Measurements from ENCODE around the gene HP1BP3.

HP1BP3 gene

DNA sequence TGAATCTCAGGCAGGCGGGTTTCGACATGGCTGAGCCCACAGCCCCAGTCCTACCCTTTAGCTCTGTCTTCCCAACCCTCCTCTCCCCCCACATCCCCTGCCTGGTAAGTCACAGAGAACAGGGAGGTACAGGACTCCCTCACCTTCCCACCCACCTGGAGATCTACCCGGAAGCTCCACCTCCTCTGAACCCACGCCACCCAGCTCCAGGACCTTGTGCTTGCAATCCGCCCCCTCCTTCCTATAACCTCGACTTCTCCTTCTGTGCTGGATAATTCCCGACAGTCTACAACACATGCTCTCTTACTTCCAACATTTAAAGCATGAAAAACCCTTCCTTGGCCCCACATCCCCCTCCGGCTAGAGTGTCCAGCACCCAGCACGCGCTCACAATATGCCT is 91.6 kb downstream of the HP1BP3 start:
- no peak for DNase-seq
- Histone ChIP-seq H3K4me3 (ENCODE audit: control insufficient read depth in 1 of 7, extremely low read depth in 1 of 7, insufficient read depth in 4 of 7, low read depth in 2 of 7, low read length in 6 of 7) (no peak overlapping the region), H3K27me3 (replicated peaks in 2 of 5; ENCODE audit: control insufficient read depth in 4 of 5, insufficient read depth in 5 of 5, low read length in 4 of 5) (no peaks in the 10 kb centered on the region), H3K4me1 (ENCODE audit: control extremely low read depth in 1 of 4, control insufficient read depth in 4 of 4, insufficient read depth in 4 of 4, low read length in 3 of 4) (peaks cover 0 to 14% (median 7%) of the 10 kb centered on the region in 4 experiments), H3K36me3 (ENCODE audit: control insufficient read depth in 4 of 4, insufficient read depth in 4 of 4, low read length in 3 of 4) (no peaks in the 10 kb centered on the region), H3K27ac (ENCODE audit: insufficient read depth in 1 of 2, low read depth in 1 of 2, low read length in 2 of 2, poor library complexity in 1 of 2, severe bottlenecking in 2 of 2) (no peak overlapping the region), H3K9me3 (ENCODE audit: control extremely low read depth in 1 of 5, control insufficient read depth in 4 of 5, insufficient read depth in 2 of 5, low read depth in 1 of 5, low read length in 4 of 5) (no peaks in the 10 kb centered on the region)
- POLR2A ChIA-PET: no interaction called here
- CTCF ChIA-PET: interaction anchor here (0.8 to 3.8 kb wide), 7 partner anchors 9 to 120 kb away, joined by 3 to 18 read pairs (median 3); no protein-coding TSS in a partner anchor
- WGBS (ENCODE audit: insufficient coverage): 94% methylated on average over 6 of the region's 10 CpGs

DNA sequence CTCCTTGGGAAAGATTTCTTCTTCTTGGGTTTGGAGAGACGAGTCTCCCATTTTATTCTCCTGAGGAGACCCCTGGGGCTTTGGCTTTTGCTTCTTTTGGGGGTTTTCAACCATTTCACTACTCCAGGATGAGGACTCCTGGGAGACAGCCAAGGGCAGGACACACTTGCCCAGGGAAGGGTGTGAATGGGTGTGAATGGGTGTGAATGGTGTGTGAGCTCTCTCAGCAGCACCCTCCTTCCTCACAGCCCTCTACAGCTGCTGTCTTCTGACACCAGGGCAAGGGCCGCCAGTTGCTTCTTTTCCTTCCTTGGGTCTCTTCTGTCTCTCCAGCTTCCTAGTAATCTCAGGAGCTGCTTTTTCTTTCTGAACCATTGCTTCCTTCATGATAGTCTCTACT is 93.5 kb downstream of the HP1BP3 start:
- POLR2A ChIA-PET: no interaction called here
- H3K27me3 ChIP-seq (replicated peaks in 2 of 5; ENCODE audit: control insufficient read depth in 4 of 5, insufficient read depth in 5 of 5, low read length in 4 of 5): no peaks in the 10 kb centered on the region
- no peaks in the 10 kb centered on the region for H3K9me3 ChIP-seq (ENCODE audit: control extremely low read depth in 1 of 5, control insufficient read depth in 4 of 5, insufficient read depth in 2 of 5, low read depth in 1 of 5, low read length in 4 of 5)
- no peak for DNase-seq
- no peak overlapping the region for H3K4me3 ChIP-seq (ENCODE audit: control insufficient read depth in 1 of 7, extremely low read depth in 1 of 7, insufficient read depth in 4 of 7, low read depth in 2 of 7, low read length in 6 of 7)
- H3K27ac ChIP-seq (ENCODE audit: insufficient read depth in 1 of 2, low read depth in 1 of 2, low read length in 2 of 2, poor library complexity in 1 of 2, severe bottlenecking in 2 of 2): no peak overlapping the region
- H3K4me1 ChIP-seq (ENCODE audit: control extremely low read depth in 1 of 4, control insufficient read depth in 4 of 4, insufficient read depth in 4 of 4, low read length in 3 of 4): peaks cover 0 to 14% (median 7%) of the 10 kb centered on the region in 4 experiments
- H3K36me3 ChIP-seq (ENCODE audit: control insufficient read depth in 4 of 4, insufficient read depth in 4 of 4, low read length in 3 of 4): no peaks in the 10 kb centered on the region
- CTCF ChIA-PET: interaction anchor here (0.9 to 1.9 kb wide), 2 partner anchors 14 to 32 kb away, joined by 5 to 6 read pairs; no protein-coding TSS in a partner anchor
- WGBS (ENCODE audit: insufficient coverage): 93% methylated on average over 2 of the region's 2 CpGs

All from common myeloid progenitor, CD34-positive (primary cell).